Uterus (tissue), 4 donors: ENCODE data around the gene SSH2. TPM values are rescaled to one million over a fixed set of nuclear protein-coding genes. Genes with fewer than 3 reads are reported as not detected.

Experiments
- DNase-seq, 2 donors: peaks; one replicate each; pipeline ENCODE4 v3.0.0-alpha.2; 2019 to 2020
- H3K27ac ChIP-seq, 2 donors: fragments of 200-600 bp; sonication (generic); 1 replicate in 1 of 2; 2 replicates in 1 of 2; pipeline ENCODE4 v1.5.1; 2016 to 2018
- H3K27me3 ChIP-seq, 2 donors: fragments of 200-600 bp; sonication (generic); one replicate each; pipeline ENCODE4 v1.5.1; 2018 to 2019; ENCODE audit warnings: control low read depth in 1 of 2
- H3K36me3 ChIP-seq, 2 donors: fragments of 200-600 bp; sonication (generic); one replicate each; pipeline ENCODE4 v1.5.1; 2019; ENCODE audit warnings: control low read depth in 1 of 2
- H3K4me1 ChIP-seq, 2 donors: fragments of 200-600 bp; sonication (generic); one replicate each; pipeline ENCODE4 v1.5.1; 2018 to 2019; ENCODE audit warnings: control low read depth in 1 of 2
- H3K4me3 ChIP-seq, 2 donors: fragments of 200-600 bp; sonication (generic); 1 replicate in 1 of 2; 2 replicates in 1 of 2; pipeline ENCODE4 v1.5.1; 2018 to 2019; ENCODE audit warnings: mild to moderate bottlenecking in 1 of 2
- H3K9me3 ChIP-seq, 2 donors: fragments of 200-600 bp; sonication (generic); one replicate each; pipeline ENCODE4 v1.5.1; 2019; ENCODE audit warnings: control low read depth in 1 of 2
- POLR2A ChIP-seq, 2 donors: fragments of 450-650 bp; IDR thresholded peaks; one replicate each; pipeline ENCODE4 v1.6.1; 2016; ENCODE audit warnings: antibody characterized with exemption in 2 of 2, mild to moderate bottlenecking in 1 of 2, moderate library complexity in 1 of 2
- intact Hi-C: fragments of 100-400 bp; cut with DNase I; formaldehyde crosslinking; loops from one replicate; pipeline ENCODE4 v1.15.1; 2023; ENCODE audit warnings: low total_unique reads
- total RNA-seq, 4 donors: library from RNA; depleted of rRNA in 3 of 4; stranded (reverse); fragments of >200 nt in 3 of 4; gene quantifications; one replicate each; pipeline versions ENCODE4 v1.1.0 to v1.2.4, GENCODE V29; 2014 to 2023
- TF ChIP-seq, protein P1 (sequence below), 4 experiments: fragments of 200-600 bp in 2 of 4; fragments of 450-650 bp in 2 of 4; sonication (generic) in 2 of 4; IDR thresholded peaks; one replicate each; pipeline ENCODE4 v1.5.1; 2016 to 2019; ENCODE audit warnings: antibody characterized with exemption in 4 of 4, mild to moderate bottlenecking in 2 of 4, moderate library complexity in 1 of 4
- donor health status: DM: yes; HTN: yes; CAD: no.

Gene SSH2
- total RNA-seq, 4 donors from 2014 or later, result 6.9 to 36.9 (median 11.5) TPM

GRCh38 chr17:29914819-29915537 lies 15.1 kb downstream of the SSH2 start:
- no peak overlapping the region for H3K4me3 ChIP-seq
- no peak overlapping the region for H3K27ac ChIP-seq
- TF ChIP-seq POLR2A (IDR thresholded peaks at IDR 0.05), result no peak
- TF ChIP-seq, protein P1, sequence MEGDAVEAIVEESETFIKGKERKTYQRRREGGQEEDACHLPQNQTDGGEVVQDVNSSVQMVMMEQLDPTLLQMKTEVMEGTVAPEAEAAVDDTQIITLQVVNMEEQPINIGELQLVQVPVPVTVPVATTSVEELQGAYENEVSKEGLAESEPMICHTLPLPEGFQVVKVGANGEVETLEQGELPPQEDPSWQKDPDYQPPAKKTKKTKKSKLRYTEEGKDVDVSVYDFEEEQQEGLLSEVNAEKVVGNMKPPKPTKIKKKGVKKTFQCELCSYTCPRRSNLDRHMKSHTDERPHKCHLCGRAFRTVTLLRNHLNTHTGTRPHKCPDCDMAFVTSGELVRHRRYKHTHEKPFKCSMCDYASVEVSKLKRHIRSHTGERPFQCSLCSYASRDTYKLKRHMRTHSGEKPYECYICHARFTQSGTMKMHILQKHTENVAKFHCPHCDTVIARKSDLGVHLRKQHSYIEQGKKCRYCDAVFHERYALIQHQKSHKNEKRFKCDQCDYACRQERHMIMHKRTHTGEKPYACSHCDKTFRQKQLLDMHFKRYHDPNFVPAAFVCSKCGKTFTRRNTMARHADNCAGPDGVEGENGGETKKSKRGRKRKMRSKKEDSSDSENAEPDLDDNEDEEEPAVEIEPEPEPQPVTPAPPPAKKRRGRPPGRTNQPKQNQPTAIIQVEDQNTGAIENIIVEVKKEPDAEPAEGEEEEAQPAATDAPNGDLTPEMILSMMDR (IDR thresholded peaks at IDR 0.05), result no peak
- H3K36me3 ChIP-seq, result no peaks in the 10 kb centered on the region
- H3K9me3 ChIP-seq, result no peaks in the 10 kb centered on the region
- no peaks in the 10 kb centered on the region for H3K27me3 ChIP-seq
- H3K4me1 ChIP-seq, result no peaks in the 10 kb centered on the region
- intact Hi-C loops, result no loop called here
- DNase-seq, result no peak

DNA sequence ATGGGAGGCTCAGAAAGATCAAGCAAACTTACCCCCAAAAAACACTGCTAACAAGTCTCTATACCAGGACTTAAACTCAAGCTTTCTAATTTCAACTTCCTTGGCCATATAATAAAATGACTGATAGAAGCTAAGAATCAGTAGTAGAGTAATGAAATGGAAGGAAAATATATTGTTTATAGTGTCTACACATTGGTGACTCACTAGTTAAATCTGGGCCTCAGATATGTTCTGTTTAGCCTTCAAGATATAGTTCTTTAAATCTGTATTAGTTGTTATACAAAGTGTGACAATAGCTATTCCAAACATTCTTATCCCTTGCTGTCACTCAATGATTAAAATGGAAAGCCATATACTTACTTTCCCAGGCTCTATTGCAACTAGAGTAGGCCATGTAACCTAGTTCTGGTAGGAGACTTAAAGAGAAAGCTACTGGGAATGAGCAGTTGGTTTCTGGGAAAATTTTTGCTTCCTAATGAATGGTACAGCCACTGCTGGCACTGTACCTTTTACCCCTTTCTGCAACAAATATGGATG lies 18.3 kb downstream of the SSH2 start:
- no peaks in the 10 kb centered on the region for H3K4me1 ChIP-seq
- no peak overlapping the region for H3K4me3 ChIP-seq
- intact Hi-C loops, result no loop called here
- no peak for DNase-seq
- H3K27me3 ChIP-seq, result no peaks in the 10 kb centered on the region
- no peak overlapping the region for H3K27ac ChIP-seq
- TF ChIP-seq POLR2A (IDR thresholded peaks at IDR 0.05), result no peak
- TF ChIP-seq, protein P1 (IDR thresholded peaks at IDR 0.05), result no peak
- H3K36me3 ChIP-seq, result no peaks in the 10 kb centered on the region
- H3K9me3 ChIP-seq, result no peaks in the 10 kb centered on the region

DNA sequence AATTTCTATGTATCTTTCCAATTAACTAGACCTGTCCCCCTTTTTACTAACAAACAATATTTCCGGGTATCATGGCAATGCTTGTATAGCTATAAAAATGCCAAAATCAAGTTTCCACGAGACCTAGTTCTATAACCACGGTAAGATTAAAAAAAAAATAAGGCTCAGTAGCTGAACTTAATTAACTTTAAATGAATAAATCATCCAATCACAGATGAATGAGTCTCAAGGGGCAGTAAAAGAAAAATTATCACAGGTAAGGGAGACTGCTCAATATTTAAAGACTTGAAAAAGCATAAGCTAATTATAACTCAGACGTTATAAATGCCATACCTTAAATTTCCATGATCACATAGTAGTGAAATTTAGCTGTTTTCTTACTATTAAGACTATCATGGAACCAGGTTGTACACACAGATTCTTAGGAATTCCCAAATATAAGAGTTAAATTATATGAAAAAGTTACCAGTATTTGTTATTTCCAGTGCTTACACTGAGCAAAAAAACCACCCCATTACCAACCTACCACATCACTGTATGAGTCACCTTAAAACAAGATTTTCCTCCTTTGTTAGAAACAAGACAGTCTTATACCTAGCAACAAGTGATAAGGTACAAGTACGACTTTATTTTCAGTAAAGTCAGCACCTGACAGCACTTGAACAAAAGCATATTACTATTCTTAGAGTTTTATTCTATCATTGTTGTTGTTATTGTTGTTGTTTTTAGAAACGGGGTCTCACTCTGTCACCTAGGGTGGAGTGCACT lies 20.6 kb downstream of the SSH2 start:
- Histone ChIP-seq H3K27me3 (no peaks in the 10 kb centered on the region), H3K36me3 (no peaks in the 10 kb centered on the region), H3K4me3 (no peak overlapping the region), H3K9me3 (no peaks in the 10 kb centered on the region), H3K27ac (no peak overlapping the region), H3K4me1 (no peaks in the 10 kb centered on the region)
- intact Hi-C loops, result no loop called here
- TF ChIP-seq POLR2A (IDR thresholded peaks at IDR 0.05), result no peak
- TF ChIP-seq, protein P1 (IDR thresholded peaks at IDR 0.05), result no peak
- no peak for DNase-seq

DNA sequence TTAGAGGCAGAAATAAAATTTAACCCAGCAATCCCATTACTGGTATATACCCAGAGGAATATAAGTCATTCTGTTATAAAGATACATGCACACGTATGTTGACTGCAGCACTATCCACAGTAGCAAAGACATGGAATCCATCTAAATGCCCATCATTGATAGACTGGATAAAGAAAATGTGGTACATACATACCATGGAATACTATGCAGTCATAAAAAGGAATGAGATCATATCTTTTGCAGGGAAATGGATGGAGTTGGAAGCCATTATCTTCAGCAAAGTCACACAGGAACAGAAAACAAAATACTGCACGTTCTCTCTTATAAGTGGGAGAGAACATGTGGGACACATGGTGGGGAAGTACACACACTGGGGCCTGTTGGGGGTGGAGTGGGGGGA lies 23.1 kb downstream of the SSH2 start:
- no peaks in the 10 kb centered on the region for H3K36me3 ChIP-seq
- H3K27ac ChIP-seq, result no peak overlapping the region
- no peaks in the 10 kb centered on the region for H3K27me3 ChIP-seq
- no peak for DNase-seq
- intact Hi-C loops, result no loop called here
- no peaks in the 10 kb centered on the region for H3K9me3 ChIP-seq
- no peak overlapping the region for H3K4me3 ChIP-seq
- no peaks in the 10 kb centered on the region for H3K4me1 ChIP-seq
- no peak for TF ChIP-seq POLR2A (IDR thresholded peaks at IDR 0.05)
- TF ChIP-seq, protein P1 (IDR thresholded peaks at IDR 0.05), result no peak

GRCh38 chr17:29905879-29906167 lies 24.2 kb downstream of the SSH2 start:
- intact Hi-C loops, result no loop called here
- H3K27me3 ChIP-seq, result no peaks in the 10 kb centered on the region
- H3K9me3 ChIP-seq, result no peaks in the 10 kb centered on the region
- H3K27ac ChIP-seq, result no peak overlapping the region
- no peak overlapping the region for H3K4me3 ChIP-seq
- no peaks in the 10 kb centered on the region for H3K36me3 ChIP-seq
- no peak for DNase-seq
- no peak for TF ChIP-seq POLR2A (IDR thresholded peaks at IDR 0.05)
- TF ChIP-seq, protein P1 (IDR thresholded peaks at IDR 0.05), result no peak
- H3K4me1 ChIP-seq, result no peaks in the 10 kb centered on the region
